Measurements from ENCODE around the gene SLIT1.
A peak's percentile ranks its signal among the peaks of the same experiment; 100 is the strongest.

Gene SLIT1

DNA sequence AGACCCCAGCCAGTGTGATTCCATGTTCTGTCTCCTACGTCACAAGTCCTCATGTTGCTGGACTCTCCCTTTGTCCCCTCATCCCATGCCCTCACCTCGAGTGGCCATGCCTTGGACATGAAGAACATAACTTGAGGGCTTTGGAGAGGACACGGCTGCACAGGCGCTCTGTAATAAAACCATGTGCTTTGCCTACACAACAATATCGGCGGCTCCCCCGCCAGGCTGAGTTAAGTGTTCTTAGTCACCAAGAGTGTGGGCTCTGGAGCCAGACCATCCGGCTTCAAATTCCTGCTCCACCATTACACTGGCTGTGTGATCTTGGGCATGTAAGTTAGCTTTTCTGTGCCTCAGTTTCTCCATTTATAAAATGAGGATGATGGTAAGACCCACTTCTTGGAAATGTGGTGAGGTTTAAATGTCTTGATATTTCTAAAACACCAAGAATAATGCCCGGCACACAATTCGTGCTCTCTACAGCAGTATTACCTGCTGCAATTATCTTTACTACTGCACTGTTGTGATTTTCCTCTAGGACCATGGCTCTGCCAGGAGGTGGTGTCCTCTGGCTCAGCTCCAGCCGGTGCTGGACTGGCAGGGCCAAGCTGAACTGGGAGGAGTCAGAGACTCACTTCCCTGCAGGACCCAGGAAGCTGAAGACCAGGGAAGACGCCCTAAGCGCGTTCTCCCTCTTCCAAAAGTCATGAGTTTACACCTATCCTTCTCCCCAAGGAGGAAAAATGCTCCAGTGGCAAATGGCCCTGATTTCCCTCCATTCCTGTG is 15.7 kb downstream of the SLIT1 start:
- DNase-seq: no peak

DNA sequence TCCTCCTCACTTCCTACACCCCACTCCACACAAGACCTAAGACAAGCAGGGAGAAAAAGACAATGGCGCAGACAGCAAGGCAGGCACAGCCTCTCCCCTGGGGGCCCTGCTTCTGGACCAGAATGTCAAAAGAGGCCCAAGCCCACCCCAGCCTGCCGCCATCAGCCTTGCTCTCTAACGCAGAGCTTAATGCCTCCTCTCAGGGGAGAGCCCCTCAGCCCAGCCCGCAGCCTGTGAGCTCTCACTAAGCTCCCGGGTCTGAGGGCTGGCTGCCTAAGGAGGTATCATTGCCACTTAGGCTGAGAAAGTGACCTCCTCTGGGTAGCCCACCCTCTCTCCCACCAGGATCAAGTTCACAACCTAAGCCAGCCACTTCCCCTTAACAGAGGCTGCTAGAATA is 16.7 kb downstream of the SLIT1 start:
- DNase-seq: no peak

DNA sequence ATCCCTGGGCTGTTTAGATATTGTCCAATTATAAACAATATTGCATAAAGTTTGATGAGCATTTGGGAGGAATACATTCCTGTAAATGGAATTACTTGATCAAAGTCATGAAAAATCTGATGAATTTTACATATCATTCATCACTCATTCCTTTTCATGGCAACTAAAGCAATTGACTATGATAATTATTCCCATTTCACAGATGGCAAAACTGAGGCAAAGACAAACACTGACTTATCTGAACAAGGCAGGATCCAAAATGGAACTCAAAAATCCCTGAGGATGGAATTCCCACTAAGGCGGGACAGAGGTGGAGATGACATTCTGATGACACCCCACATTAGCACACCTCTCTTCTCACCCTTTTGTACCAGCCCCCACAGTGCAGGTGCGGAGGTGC is 17.1 kb downstream of the SLIT1 start:
- DNase-seq: no peak

GRCh38 chr10:97165499-97165898 is 20.3 kb downstream of the SLIT1 start:
- no peak for DNase-seq

DNA sequence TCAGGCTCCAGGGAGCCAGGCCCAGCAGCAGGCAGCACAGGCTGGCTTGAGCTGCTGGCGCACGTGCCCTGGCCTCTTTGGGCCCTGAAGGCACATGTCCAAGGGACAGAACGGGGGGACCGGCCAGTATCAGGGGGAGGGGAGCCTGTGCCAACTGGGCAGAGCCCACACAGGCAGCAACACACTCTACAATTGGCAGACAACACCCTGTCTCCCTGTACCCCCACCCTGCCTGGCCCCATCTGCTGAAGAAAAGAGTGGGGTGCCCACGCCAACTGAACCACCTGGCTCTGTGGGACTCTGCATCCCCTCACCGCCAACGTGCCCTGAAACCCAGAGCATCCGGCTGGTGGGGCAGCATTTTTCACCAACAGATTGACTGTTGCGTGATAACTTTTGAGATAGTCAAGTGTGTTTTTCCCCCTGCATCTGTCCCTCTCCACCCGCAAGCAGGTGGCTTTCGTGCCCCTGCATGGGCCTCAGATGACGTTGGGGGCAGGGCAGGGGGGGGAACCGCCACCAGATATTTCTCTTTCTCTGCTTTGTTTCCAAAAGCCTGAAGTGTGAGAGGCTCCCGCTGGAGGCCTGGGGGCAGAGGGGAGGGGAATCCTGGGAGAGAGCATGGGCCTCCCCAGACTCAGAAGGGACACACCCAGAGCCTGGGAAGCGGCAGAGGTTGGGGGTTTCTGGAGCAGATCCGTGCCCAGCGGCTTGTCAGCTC is 21.8 kb downstream of the SLIT1 start:
- no peak for DNase-seq

DNA sequence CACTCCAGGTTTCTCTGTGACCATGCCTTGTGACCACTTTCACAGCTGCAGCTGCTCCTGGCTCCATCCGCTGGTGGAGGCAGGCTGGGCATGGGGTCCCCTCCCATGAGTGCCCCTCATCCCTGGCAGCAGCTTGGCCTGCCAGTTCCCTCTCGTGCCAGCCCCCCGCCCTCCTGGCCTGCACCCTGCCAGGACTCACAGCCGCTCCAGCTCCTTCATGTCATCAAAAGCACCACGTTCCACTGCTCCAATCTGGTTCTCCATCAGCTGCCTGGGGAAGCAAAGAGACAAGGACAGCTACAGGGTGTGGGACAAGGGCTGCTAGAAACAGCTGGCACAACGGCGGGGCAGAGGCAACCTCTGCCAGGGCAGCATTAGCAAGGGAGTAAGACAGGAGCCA is 22.6 kb downstream of the SLIT1 start:
- DNase-seq: no peak

GRCh38 chr10:97159646-97160305 is 26.0 kb downstream of the SLIT1 start:
- no peak for DNase-seq

DNA sequence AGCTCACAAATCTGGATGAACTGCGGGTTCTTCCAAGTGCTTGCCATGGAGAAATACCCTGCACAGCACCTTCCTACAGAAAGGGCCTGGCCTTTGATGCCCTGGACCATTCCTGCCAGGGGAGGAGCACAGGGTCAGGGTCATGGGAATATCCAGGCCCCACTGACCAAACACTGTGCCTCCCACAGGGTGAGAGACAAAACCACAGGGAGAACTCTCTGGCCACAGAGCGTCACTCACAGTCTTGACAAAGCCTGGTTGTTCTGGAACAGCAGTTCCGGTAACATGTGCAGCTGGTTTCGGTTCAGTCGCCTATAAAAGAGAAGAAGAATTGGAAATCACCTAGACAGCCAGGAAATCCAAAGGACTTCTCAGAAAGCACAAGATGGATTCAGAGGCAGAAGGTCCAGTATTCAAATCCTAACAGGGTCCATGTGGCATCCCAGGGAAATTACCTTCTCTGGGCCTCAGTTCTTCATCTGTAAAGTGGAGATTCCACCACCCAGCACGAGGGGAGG is 28.1 kb downstream of the SLIT1 start:
- DNase-seq: peak; percentile 43 to 74

- DNase-seq: peak; percentile 6 to 18
Observed at GRCh38 chr10:97154781-97155180, 31.0 kb downstream of the SLIT1 start.

DNA sequence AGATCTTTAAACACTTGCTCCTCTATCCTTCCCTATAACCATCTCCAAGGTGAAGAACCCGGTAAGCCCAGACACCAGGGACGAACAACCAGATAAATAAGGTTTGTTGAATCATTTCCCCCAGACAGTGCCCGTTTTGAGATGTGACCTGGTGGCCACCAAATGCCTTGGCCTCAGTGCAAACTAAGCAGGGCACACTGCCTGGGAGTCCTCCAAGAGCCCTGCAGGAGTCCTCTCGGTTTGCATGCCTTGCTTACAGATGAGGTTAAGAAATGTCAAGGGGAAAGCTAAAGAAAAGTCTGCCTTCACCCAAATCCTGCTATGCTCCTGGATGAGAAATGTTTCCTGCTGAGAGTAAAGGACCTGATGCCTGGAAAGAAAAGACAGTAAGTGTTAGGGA is 31.6 kb downstream of the SLIT1 start:
- no peak for DNase-seq

DNA sequence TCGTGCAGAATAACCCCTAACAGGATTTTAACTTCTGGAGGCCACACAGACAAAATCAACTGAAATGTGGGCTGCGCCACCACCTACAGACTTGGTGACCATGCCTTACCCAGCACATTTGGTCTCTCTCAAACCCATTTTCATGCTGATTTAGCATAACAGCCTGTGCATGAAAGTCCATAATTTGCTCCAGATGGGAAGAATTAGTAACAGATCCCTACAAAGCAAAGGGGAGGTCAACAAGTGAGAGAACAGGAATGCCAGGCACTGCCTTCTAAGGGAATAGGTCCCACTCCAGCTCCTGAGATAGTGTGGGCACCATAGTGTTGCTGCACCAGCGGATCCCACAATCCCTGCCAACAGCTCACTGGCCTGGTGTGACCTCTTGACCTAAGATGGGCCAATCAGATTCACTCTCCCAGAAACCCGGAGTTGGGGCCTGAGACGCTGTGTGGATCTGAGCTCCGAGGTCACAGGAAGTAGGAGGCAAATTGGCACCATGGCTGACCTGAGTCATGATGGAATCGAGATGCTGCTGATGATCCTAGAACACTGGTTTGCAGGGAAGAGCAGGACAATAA is 32.4 kb downstream of the SLIT1 start:
- DNase-seq: no peak

DNA sequence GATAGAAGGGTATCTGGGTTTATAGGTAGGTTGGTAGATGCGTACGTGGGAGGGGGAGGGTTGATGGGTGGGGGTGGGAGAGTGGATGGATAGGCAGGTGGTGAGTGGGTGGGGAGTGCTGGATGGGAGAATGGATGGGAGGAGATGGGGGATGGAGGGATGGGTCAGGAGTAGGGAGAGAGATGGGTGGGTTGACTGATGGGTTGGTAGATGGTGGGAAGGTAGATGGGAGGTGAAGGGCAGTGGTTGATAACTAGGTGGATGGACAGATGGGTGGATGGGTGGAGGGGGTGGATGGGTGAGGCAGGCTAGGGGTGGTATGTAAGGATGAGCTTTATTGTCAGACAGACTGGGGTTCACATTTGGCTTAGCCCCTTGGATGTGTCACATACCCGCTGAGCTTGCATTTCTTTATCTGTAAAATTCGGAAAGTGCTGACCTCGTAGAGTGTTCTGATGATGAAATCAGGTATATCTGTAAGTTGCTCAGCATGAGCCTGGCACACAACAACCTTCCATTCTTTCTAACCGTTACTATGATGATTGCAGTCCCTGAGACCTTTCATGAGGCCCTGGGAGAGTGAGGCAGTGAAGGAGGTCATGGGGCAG is 34.3 kb downstream of the SLIT1 start:
- no peak for DNase-seq

DNA sequence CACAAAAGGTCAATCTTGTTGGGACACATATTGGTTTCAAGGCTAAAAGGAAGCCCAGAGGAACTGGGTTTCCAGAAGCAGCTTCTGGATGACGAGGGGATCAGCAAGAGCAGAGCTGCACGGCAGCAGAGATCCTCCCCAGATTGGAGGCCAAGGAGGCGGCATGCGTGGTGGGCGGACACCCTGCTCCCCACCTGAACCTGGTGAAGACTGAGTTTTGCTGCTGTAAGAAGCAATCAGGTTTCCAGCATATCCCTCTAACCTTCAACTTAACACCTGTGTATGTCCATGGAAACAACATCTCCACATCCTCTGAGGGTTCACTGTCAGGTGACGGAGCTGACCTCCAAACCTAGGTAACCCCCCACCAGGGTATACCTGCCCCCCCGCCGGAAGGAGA is 35.1 kb downstream of the SLIT1 start:
- DNase-seq: no peak

- DNase-seq: no peak
Observed at GRCh38 chr10:97150013-97150595, 35.7 kb downstream of the SLIT1 start.

DNA sequence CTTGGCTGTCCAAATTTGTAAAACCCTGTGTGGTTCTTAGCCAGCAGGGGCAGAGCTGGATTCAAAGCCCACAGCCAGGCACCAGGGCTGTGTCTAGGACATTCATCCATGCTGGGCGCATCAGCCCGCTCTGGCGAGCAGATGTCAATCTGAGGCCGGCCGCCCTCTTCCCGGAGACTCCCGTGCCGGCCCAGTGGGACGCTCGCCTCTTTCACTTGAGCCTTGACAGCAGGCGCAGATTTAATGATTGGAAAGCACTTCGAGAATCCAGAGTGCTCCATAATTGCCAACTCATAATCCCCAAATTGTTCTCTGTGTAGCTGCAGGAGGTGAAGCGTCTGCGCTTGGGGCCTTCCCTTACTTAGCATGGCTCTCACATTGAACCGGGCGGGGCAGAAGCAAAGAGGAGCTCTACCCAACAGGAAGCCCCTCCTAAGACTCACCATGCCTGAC is 36.7 kb downstream of the SLIT1 start:
- DNase-seq: no peak

GRCh38 chr10:97144297-97144696 is 41.5 kb downstream of the SLIT1 start:
- DNase-seq: no peak

DNA sequence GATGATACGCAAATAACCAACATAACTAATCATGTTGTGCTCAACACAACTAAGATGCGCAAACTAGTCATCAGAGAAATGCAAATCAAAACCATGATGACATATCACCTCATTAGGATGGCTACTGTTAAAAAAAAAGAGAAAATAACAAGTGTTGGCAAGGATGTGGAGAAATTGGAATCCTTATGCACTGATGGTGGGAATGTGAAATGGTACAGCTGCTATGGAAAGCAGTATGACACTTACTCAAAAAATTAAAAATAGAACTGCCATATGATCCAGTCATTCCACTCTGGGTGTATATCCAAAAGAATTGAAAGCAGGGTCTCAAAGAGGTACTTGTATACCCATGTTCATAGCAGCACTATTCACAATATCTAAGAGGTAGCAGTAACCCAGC is 42.9 kb downstream of the SLIT1 start:
- no peak for DNase-seq

DNA sequence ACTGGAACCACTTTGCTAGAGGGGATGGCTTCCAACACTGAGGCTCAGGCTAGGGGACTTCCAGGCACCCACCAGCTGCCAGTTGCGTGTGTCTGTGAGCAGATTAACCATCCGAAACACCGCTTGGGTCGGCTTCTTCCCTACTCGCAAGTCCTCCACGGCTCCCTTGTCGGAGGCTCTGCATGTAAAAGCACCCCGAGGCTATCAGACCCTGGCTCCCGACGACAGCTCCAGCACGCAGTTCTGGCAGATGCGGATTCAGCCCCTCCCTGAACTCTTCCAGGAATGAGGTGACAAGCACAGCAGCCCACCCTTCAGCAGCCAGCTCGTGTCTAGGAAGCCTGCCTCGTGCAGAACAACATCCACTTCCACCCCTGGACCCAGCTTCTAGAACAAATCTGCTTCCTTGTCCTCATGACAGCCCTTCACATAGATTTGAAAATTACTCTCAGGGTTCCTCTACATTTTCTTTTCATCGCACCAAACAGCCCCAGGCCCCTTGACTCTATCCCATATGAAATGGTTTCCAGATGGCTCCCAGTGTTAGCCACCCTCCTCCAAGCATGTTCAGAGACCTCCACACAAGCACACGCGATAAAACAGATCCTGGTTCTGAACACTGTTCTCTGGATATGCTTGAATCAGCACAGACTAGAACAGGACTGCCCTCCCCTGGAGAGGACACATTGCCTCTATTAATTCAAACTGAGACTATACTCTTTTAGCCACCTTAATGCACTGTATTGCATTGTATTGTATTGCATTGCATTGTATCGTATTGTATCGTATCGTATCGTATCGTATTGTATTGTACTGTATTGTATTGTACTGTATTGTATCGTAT is 44.6 kb downstream of the SLIT1 start:
- no peak for DNase-seq

DNA sequence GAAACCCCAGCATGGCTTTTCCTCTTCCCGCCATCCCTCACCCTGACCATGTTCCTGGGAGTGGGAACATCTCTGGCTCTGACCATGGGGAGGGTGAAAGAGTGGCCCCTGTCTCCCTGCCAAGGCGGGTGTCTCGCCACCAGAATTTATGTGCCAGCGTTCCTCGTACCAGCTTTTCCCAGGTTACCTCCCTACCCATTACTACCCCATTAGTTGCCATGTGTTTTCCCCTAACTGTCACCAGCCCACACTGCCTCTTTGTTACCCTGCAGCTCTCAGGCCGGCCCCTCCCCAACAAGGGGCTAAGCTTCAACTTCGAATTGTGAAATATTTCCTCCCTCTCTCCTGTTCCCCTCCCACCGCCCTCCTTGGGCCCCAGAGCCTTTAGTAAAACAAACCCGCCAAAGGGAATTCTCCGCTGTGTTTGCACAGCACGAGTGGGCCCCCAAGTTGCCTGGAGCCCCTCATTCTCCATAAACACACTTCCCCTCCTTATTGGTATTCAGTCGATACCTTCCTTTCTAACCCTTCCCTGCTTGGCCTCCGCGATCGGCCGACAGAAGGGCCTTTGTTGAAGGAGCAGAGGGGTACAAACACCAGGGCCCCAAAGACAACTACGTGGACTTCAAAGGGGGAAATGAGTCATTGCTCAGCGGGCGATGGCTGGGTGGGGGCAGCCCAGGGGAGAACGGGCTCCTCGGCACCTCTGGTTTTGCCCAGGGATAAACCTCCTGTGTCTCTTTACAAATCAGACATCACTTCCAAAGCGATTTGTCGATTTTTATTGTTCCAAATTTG is 45.5 kb downstream of the SLIT1 start:
- peak in 1 of 2 donors; percentile 10 for DNase-seq

GRCh38 chr10:97139651-97140048 is 46.1 kb downstream of the SLIT1 start:
- DNase-seq: no peak

- DNase-seq: no peak
Observed at GRCh38 chr10:97138846-97139245, 46.9 kb downstream of the SLIT1 start.
